ENCODE data around the gene NUCB1. TPM values are rescaled to one million over a fixed set of nuclear protein-coding genes. Genes with fewer than 3 reads are reported as not detected.

NUCB1 gene
- total RNA-seq, 1 experiment from 2014 or later, result 125 TPM

- Histone ChIP-seq H3K79me2 (ENCODE audit: insufficient read depth, low read length) (no peaks in the 10 kb centered on the region), H3K9me3 (ENCODE audit: control insufficient read depth, low read depth, low read length) (no peaks in the 10 kb centered on the region), H2AFZ (ENCODE audit: low read length) (no peak overlapping the region), H3K9ac (ENCODE audit: extremely low read depth, insufficient read length, low read length) (no peak overlapping the region), H4K8ac (replicated peaks; ENCODE audit: insufficient read length, low read depth, low read length) (no peak overlapping the region), H3K4me2 (ENCODE audit: insufficient read depth, insufficient read length, low read length) (peak overlapping the region; percentile 49), H3K27me3 (ENCODE audit: insufficient read depth, low read length) (no peaks in the 10 kb centered on the region), H2BK15ac (ENCODE audit: low read depth, low read length) (no peak overlapping the region), H3K4ac (ENCODE audit: low read depth, low read length) (no peak overlapping the region), H3K27ac (ENCODE audit: insufficient read length, low read depth, low read length) (no peak overlapping the region), H3T11ph (ENCODE audit: low read length) (no peak overlapping the region), H2AK5ac (ENCODE audit: insufficient read length, low read length) (no peak overlapping the region), H2BK20ac (ENCODE audit: low read depth, low read length, poor library complexity, severe bottlenecking) (no peak overlapping the region), H3K23me2 (ENCODE audit: insufficient read length, low read depth, low read length, poor library complexity, severe bottlenecking) (peaks cover 2% of the 10 kb centered on the region), H3K79me1 (ENCODE audit: insufficient read depth, low read depth, low read length, poor library complexity, severe bottlenecking) (no peaks in the 10 kb centered on the region), H2BK5ac (ENCODE audit: insufficient read length, low read length) (no peak overlapping the region), H3K23ac (ENCODE audit: insufficient read length, low read depth, low read length) (no peak overlapping the region), H3K18ac (ENCODE audit: insufficient read length, low read depth, low read length) (peak overlapping the region; percentile 65), H4K91ac (ENCODE audit: insufficient read length, low read depth, low read length) (no peak overlapping the region), H4K5ac (ENCODE audit: insufficient read length, low read depth, low read length) (no peak overlapping the region), H2BK12ac (ENCODE audit: insufficient read length, low read depth, low read length) (no peak overlapping the region), H3K14ac (ENCODE audit: insufficient read depth, low read length) (peak overlapping the region; percentile 63), H2BK120ac (ENCODE audit: low read depth, low read length, poor library complexity, severe bottlenecking) (no peak overlapping the region), H4K20me1 (ENCODE audit: control insufficient read depth, insufficient read depth, insufficient read length) (no peaks in the 10 kb centered on the region), H3K4me1 (ENCODE audit: insufficient read depth, low read length) (peaks cover 3% of the 10 kb centered on the region; the same call in 1 of the 2 replicates), H3K56ac (ENCODE audit: insufficient read length, low read depth, low read length) (no peak overlapping the region)
- no peak overlapping the region; a peak in 1 of 7 replicates for H3K27ac Mint-ChIP-seq
- peaks cover 2 to 26% (median 6%) of the 10 kb centered on the region in 3 experiments; a peak in 6 of 7 replicates for H3K36me3 Mint-ChIP-seq (ENCODE audit: insufficient read depth in 1 of 3, low read depth in 3 of 3)
- DNase-seq, result no peak
- H3K9me3 Mint-ChIP-seq, result no peaks in the 10 kb centered on the region
- WGBS (ENCODE audit: extremely low coverage, insufficient read length, low lambda C conversion rate), result no CpG with 5 or more reads among the region's 7 CpGs
- no peaks in the 10 kb centered on the region for H3K27me3 Mint-ChIP-seq (ENCODE audit: low read depth)
- H3K4me1 Mint-ChIP-seq, result peaks cover 15 to 26% of the 10 kb centered on the region in 2 experiments
- TF ChIP-seq CTCF (conservative IDR thresholded peaks at IDR 0.05), result no peak
- peak overlapping the region; percentile 54 to 71; a peak in 3 of 5 replicates for H3K4me3 Mint-ChIP-seq
Observed at GRCh38 chr19:48867746-48868113, 32.4 kb upstream of the NUCB1 start.

Data from H9 (cell line).